Measurements from ENCODE around the gene SPOCK1. TPM values are rescaled to one million over a fixed set of nuclear protein-coding genes. Genes with fewer than 3 reads are reported as not detected.

SPOCK1 gene
- total and polyA plus RNA-seq, 2 experiments from 2014 or later = 8.2 to 10.5 TPM

DNA sequence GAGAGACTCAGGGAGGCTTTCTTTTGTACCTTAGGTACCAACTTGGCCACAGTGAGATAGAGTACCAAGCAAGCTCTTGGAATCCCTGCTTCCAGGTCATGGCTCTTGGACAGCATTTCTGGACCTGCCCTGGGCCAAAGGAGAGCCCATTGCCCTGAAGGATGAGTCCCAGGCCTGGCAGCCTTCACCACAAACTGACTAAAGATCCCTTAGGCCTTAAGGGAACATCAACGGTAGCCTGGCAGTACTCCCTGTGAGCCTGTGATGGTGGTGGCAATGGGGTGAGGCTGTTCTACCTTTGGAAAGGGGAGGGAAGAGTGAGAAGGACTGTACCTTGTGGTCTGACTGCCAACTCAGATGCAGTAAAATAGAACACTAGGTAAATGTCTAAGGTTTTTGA, 334.6 kb downstream of the SPOCK1 start (continued):
- TF ChIP-seq, protein P1, sequence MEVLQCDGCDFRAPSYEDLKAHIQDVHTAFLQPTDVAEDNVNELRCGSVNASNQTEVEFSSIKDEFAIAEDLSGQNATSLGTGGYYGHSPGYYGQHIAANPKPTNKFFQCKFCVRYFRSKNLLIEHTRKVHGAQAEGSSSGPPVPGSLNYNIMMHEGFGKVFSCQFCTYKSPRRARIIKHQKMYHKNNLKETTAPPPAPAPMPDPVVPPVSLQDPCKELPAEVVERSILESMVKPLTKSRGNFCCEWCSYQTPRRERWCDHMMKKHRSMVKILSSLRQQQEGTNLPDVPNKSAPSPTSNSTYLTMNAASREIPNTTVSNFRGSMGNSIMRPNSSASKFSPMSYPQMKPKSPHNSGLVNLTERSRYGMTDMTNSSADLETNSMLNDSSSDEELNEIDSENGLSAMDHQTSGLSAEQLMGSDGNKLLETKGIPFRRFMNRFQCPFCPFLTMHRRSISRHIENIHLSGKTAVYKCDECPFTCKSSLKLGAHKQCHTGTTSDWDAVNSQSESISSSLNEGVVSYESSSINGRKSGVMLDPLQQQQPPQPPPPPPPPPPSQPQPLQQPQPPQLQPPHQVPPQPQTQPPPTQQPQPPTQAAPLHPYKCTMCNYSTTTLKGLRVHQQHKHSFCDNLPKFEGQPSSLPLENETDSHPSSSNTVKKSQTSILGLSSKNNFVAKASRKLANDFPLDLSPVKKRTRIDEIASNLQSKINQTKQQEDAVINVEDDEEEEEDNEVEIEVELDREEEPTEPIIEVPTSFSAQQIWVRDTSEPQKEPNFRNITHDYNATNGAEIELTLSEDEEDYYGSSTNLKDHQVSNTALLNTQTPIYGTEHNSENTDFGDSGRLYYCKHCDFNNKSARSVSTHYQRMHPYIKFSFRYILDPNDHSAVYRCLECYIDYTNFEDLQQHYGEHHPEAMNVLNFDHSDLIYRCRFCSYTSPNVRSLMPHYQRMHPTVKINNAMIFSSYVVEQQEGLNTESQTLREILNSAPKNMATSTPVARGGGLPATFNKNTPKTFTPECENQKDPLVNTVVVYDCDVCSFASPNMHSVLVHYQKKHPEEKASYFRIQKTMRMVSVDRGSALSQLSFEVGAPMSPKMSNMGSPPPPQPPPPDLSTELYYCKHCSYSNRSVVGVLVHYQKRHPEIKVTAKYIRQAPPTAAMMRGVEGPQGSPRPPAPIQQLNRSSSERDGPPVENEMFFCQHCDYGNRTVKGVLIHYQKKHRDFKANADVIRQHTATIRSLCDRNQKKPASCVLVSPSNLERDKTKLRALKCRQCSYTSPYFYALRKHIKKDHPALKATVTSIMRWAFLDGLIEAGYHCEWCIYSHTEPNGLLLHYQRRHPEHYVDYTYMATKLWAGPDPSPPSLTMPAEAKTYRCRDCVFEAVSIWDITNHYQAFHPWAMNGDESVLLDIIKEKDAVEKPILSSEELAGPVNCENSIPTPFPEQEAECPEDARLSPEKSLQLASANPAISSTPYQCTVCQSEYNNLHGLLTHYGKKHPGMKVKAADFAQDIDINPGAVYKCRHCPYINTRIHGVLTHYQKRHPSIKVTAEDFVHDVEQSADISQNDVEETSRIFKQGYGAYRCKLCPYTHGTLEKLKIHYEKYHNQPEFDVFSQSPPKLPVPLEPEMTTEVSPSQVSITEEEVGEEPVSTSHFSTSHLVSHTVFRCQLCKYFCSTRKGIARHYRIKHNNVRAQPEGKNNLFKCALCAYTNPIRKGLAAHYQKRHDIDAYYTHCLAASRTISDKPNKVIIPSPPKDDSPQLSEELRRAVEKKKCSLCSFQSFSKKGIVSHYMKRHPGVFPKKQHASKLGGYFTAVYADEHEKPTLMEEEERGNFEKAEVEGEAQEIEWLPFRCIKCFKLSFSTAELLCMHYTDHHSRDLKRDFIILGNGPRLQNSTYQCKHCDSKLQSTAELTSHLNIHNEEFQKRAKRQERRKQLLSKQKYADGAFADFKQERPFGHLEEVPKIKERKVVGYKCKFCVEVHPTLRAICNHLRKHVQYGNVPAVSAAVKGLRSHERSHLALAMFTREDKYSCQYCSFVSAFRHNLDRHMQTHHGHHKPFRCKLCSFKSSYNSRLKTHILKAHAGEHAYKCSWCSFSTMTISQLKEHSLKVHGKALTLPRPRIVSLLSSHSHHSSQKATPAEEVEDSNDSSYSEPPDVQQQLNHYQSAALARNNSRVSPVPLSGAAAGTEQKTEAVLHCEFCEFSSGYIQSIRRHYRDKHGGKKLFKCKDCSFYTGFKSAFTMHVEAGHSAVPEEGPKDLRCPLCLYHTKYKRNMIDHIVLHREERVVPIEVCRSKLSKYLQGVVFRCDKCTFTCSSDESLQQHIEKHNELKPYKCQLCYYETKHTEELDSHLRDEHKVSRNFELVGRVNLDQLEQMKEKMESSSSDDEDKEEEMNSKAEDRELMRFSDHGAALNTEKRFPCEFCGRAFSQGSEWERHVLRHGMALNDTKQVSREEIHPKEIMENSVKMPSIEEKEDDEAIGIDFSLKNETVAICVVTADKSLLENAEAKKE (CRISPR knock-in tag; IDR thresholded peaks at IDR 0.05) = no peak

DNA sequence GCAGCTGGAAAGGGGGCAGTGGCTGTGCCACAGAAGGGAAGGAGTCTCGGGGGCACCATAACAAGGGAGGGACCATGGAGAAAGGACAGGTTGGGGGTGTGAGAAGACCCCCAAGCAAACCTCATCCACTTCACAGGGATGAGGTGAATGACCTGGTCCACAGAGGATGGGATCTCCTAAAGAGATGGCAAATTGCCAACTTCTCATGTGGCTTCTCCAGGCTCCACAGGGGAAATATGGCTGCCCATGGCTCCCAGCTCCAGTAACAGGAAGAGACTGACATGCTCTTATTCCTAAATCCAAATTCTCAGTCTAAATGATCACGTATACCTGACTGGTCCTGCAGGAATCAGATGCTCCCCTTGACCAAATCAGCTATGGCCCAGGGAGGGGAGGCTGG, 340.4 kb downstream of the SPOCK1 start:
- no peaks in the 10 kb centered on the region for H3K27me3 ChIP-seq (ENCODE audit: insufficient read depth)
- no peak for DNase-seq (ENCODE audit: low spot score)
- 0 out of 2 replicates have a peak, but pooled peaks cover 3% of the 10 kb centered on the region for H3K9me2 ChIP-seq (ENCODE audit: insufficient read depth)
- H3K4me2 ChIP-seq = no peak overlapping the region
- H3K36me3 ChIP-seq (ENCODE audit: insufficient read depth) = no peaks in the 10 kb centered on the region
- no peaks in the 10 kb centered on the region for H3F3A ChIP-seq (replicated peaks; ENCODE audit: low read depth)
- no peaks in the 10 kb centered on the region for H4K20me1 ChIP-seq (replicated peaks; ENCODE audit: insufficient read depth)
- Mint-ChIP-seq H3K36me3 (ENCODE audit: low read depth) (no peaks in the 10 kb centered on the region), H3K27ac (no peak overlapping the region), H3K27me3 (ENCODE audit: insufficient read depth, low read depth, poor library complexity) (peaks cover 4% of the 10 kb centered on the region), H3K4me3 (no peak overlapping the region), H3K4me1 (peaks cover 3% of the 10 kb centered on the region), H3K9me3 (no peaks in the 10 kb centered on the region)
- H2AFZ ChIP-seq = no peak overlapping the region
- no peaks in the 10 kb centered on the region for H3K4me1 ChIP-seq (ENCODE audit: insufficient read depth)
- H3K27ac ChIP-seq (ENCODE audit: low read depth) = no peak overlapping the region
- no peak for ATAC-seq
- H3K4me3 ChIP-seq = no peak overlapping the region
- H3K79me2 ChIP-seq (replicated peaks; ENCODE audit: insufficient read depth) = no peaks in the 10 kb centered on the region
- TF ChIP-seq, protein P1 (CRISPR knock-in tag; IDR thresholded peaks at IDR 0.05) = no peak
- TF ChIP-seq ZNF114 (CRISPR knock-in tag; IDR thresholded peaks at IDR 0.05) (no peak), CREB1 (CRISPR knock-in tag; IDR thresholded peaks at IDR 0.05; ENCODE audit: low read depth) (no peak), STAT1 (IDR thresholded peaks at IDR 0.05; ENCODE audit: unreplicated experiment) (no peak), ZNF331 (CRISPR knock-in tag; IDR thresholded peaks at IDR 0.05; ENCODE audit: low read depth) (no peak), EZH2phosphoT487 (IDR thresholded peaks at IDR 0.05; ENCODE audit: unreplicated experiment) (no peak), POLR2AphosphoS5 (IDR thresholded peaks at IDR 0.05; ENCODE audit: low read depth) (no peak), NANOG (IDR thresholded peaks at IDR 0.05; ENCODE audit: borderline replicate concordance) (no peak), EZH2 (IDR thresholded peaks at IDR 0.05; ENCODE audit: low read depth, unreplicated experiment) (no peak)
- TF ChIP-seq, protein P2, sequence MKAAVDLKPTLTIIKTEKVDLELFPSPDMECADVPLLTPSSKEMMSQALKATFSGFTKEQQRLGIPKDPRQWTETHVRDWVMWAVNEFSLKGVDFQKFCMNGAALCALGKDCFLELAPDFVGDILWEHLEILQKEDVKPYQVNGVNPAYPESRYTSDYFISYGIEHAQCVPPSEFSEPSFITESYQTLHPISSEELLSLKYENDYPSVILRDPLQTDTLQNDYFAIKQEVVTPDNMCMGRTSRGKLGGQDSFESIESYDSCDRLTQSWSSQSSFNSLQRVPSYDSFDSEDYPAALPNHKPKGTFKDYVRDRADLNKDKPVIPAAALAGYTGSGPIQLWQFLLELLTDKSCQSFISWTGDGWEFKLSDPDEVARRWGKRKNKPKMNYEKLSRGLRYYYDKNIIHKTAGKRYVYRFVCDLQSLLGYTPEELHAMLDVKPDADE (IDR thresholded peaks at IDR 0.05) = no peak

All from GM23338 (cell line).